Chondrocyte (in vitro differentiated cells): Measurements from ENCODE around the gene KMT5C. TPM values are rescaled to one million over a fixed set of nuclear protein-coding genes. Genes with fewer than 3 reads are reported as not detected.

Experiments used
- DNase-seq: peaks from one replicate; pipeline ENCODE4 v3.0.0; 2021; ENCODE audit warnings: mixed read lengths, low spot score
- H3K27ac Mint-ChIP-seq: one replicate; pipeline ENCODE4 v1.8.0; 2021; ENCODE audit warnings: mild to moderate bottlenecking, moderate library complexity, mixed read lengths; ENCODE audit not compliant: unreplicated experiment
- H3K27me3 Mint-ChIP-seq: 2 replicates; pipeline ENCODE4 v1.8.0; 2021; ENCODE audit warnings: low read depth, mixed read lengths
- H3K36me3 Mint-ChIP-seq: 2 replicates; pipeline ENCODE4 v1.8.0; 2021; ENCODE audit warnings: low read depth, mixed read lengths
- H3K4me1 Mint-ChIP-seq: 2 replicates; pipeline ENCODE4 v1.8.0; 2021; ENCODE audit warnings: low read depth, mild to moderate bottlenecking, mixed read lengths
- H3K4me3 Mint-ChIP-seq: one replicate; pipeline ENCODE4 v1.8.0; 2021; ENCODE audit warnings: mild to moderate bottlenecking, moderate library complexity, mixed read lengths; ENCODE audit not compliant: unreplicated experiment
- H3K9me3 Mint-ChIP-seq: 2 replicates; pipeline ENCODE4 v1.8.0; 2021; ENCODE audit warnings: low read depth, mixed read lengths
- CTCF ChIP-seq: fragments of 200-600 bp; sonication (generic); IDR thresholded peaks from 2 replicates; pipeline ENCODE4 v1.5.0; 2021; ENCODE audit warnings: antibody characterized with exemption, mild to moderate bottlenecking, moderate library complexity
- total RNA-seq: library from RNA; stranded (reverse); gene quantifications from 3 replicates; pipeline ENCODE4 v1.2.1, GENCODE V29; 2021

Gene KMT5C
- total RNA-seq, 1 donor from 2014 or later, result 9.5 TPM

GRCh38 chr19:55344444-55344843 lies 4.8 kb downstream of the KMT5C start:
- Mint-ChIP-seq H3K4me3 (no peak overlapping the region), H3K4me1 (peaks cover 33% of the 10 kb centered on the region), H3K27ac (no peak overlapping the region), H3K9me3 (no peaks in the 10 kb centered on the region), H3K27me3 (no peaks in the 10 kb centered on the region), H3K36me3 (no peaks in the 10 kb centered on the region)
- peak; percentile 24 for TF ChIP-seq CTCF
- DNase-seq, result no peak

GRCh38 chr19:55345101-55345817 lies 5.6 kb downstream of the KMT5C start:
- Mint-ChIP-seq H3K36me3 (no peaks in the 10 kb centered on the region), H3K27ac (no peak overlapping the region), H3K9me3 (no peaks in the 10 kb centered on the region), H3K27me3 (no peaks in the 10 kb centered on the region), H3K4me3 (no peak overlapping the region), H3K4me1 (peaks cover 28% of the 10 kb centered on the region)
- DNase-seq, result no peak
- TF ChIP-seq CTCF, result no peak

- Mint-ChIP-seq H3K27ac (no peak overlapping the region), H3K36me3 (no peaks in the 10 kb centered on the region), H3K9me3 (no peaks in the 10 kb centered on the region), H3K4me3 (no peak overlapping the region), H3K4me1 (peaks cover 20% of the 10 kb centered on the region), H3K27me3 (peaks cover 3% of the 10 kb centered on the region)
- DNase-seq, result no peak
- no peak for TF ChIP-seq CTCF
Observed at GRCh38 chr19:55345818-55346724, 6.4 kb downstream of the KMT5C start.

GRCh38 chr19:55346725-55347441 lies 7.2 kb downstream of the KMT5C start:
- H3K9me3 Mint-ChIP-seq, result no peaks in the 10 kb centered on the region
- DNase-seq, result no peak
- no peaks in the 10 kb centered on the region for H3K36me3 Mint-ChIP-seq
- TF ChIP-seq CTCF, result no peak
- H3K27ac Mint-ChIP-seq, result no peak overlapping the region
- H3K27me3 Mint-ChIP-seq, result peaks cover 12% of the 10 kb centered on the region
- no peak overlapping the region for H3K4me3 Mint-ChIP-seq
- H3K4me1 Mint-ChIP-seq, result peaks cover 15% of the 10 kb centered on the region

- no peak for TF ChIP-seq CTCF
- Mint-ChIP-seq H3K4me3 (no peak overlapping the region), H3K36me3 (no peaks in the 10 kb centered on the region), H3K27ac (no peak overlapping the region), H3K4me1 (peaks cover 16% of the 10 kb centered on the region), H3K9me3 (no peaks in the 10 kb centered on the region), H3K27me3 (peaks cover 18% of the 10 kb centered on the region)
- DNase-seq, result no peak
Observed at GRCh38 chr19:55347442-55348009, 7.8 kb downstream of the KMT5C start.
